GM21447 (cell line): Measurements from ENCODE around the gene LAMA2.

Experiments
- ATAC-seq: cut with Tn5 transposase; IDR thresholded peaks from one replicate; pipeline ENCODE4 v1.9.1; 2021; ENCODE audit not compliant: unreplicated experiment

The LAMA2 gene

DNA sequence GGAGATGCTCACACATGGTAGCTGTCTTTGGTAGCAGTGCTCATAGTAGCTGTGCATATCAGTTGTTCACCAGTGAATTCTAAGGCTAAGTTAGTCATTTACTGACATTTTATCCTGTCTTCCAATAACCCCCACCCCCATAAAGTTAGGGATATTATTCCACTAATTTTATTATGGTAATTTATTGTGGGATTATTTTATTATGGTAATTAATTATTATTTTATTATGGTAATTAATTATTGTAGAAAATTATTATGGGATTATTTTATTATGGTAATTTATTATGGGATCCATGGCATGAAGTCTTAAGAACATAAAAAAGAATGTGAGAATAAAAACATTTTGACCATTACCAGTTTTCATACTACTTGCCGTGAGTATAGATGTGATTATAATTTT is 406.5 kb downstream of the LAMA2 start:
- no peak for ATAC-seq

DNA sequence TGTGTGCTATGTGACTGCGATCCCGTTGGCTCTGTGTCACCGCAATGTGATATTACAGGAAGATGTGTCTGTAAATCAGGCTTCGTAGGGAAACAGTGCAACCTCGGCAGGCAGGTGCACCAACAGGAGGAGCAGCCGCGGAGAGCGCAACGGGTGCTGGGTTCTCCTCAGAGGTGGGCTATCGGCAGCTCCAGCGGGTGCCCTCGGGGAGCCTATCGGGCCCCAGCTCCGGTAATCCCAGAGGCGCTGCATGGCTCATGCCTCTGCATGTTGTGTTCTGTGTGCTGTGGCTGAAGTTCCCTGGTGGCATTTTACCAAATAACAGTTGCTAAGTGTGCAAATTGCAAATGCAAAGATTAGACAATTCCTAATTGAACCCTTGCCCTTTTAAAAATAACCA is 409.9 kb downstream of the LAMA2 start:
- ATAC-seq: no peak

DNA sequence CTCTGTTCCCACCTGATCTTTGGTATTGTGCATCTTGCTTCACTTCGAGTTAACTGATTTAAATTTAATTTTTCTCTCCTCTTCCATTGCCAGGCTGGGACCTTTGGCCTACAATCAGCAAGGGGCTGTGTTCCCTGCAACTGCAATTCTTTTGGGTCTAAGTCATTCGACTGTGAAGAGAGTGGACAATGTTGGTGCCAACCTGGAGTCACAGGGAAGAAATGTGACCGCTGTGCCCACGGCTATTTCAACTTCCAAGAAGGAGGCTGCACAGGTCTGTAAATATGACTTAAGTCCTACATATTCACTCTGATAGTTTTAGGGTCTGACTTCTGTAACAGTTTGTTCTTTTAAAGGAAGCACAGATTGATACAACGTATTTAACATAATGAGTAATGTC is 414.7 kb downstream of the LAMA2 start:
- ATAC-seq: no peak

DNA sequence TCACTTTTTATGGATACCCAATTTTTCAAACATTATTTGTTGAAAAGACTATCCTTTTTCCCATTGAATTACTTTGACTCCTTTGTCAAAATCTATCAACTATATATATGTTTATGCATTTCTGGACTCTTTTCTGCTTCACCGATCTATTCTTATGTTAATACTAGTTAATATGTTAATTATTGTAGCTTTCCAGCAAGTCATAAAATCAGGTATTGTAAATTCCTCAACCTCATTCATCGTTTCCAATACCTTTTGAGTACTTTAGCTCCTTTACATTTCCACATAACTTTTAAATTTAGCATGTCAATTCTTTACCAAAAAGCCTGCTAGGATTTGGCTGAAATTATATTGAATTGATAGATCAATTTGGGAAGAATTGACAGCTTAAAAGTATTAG is 419.7 kb downstream of the LAMA2 start:
- no peak for ATAC-seq

DNA sequence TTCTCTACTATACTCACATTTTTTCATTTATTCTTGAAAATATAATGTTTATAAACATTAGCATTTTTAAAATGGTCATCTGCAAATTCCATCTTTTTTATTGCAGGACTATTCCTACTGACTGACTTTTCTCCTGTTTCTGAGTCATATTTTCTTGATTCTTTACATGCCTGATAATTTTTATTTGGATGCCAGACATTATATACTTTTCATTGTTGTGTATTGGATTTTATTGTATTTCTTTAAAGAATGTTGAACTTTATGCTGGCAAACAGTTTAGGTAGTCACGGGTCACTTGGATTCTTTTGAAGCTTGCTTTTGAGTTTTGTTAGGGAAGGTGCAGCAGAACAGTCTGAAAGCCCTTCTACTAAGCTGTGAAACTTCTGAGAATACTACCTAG is 423.9 kb downstream of the LAMA2 start:
- ATAC-seq: no peak

DNA sequence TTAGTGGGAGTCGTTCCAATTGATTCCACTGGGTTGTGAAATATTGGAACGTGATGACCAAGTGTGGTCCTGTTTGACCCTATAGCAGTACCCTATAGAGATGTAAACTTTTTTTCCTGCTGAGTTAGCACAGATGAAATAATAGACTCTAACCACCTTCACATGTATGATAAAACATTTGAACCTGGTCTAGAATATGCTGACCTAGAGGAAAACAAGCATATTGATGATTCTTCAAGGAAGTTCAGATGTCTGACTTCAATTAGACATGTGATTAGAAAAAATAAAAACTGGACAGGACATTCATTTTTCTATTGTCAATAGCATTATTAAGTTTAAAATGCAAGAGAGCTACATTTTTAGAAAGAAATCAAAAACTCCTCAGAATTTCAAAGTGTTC is 424.9 kb downstream of the LAMA2 start:
- ATAC-seq: no peak

DNA sequence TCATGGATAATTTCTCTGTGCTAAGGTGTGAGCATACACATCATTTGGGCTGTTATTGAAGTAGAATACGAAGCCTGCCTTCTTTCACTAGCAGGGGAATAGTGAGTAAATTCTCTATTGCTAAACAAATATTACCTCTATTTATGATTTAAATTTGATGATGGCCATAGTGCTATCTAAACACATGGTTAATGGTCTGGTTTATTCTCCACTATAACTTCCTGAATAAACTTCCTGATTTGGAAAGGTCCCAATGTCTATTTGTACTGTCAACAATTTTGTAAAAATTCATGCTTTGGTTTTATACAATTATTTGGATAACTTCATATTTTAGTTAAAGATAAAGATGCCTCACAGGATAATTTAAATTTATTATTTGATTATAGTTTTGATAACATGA is 426.2 kb downstream of the LAMA2 start:
- ATAC-seq: no peak

DNA sequence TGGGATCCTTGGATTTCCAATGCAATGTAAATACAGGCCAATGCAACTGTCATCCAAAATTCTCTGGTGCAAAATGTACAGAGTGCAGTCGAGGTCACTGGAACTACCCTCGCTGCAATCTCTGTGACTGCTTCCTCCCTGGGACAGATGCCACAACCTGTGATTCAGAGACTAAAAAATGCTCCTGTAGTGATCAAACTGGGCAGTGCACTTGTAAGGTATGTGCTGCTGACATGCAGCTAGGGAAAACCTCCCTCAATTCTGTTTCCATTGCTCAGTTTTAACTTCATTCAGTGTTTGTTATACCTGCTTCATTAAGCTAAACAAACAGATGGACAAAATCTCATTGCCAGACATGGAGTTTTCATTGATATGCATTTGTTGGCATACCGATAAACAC is 429.9 kb downstream of the LAMA2 start:
- no peak for ATAC-seq

DNA sequence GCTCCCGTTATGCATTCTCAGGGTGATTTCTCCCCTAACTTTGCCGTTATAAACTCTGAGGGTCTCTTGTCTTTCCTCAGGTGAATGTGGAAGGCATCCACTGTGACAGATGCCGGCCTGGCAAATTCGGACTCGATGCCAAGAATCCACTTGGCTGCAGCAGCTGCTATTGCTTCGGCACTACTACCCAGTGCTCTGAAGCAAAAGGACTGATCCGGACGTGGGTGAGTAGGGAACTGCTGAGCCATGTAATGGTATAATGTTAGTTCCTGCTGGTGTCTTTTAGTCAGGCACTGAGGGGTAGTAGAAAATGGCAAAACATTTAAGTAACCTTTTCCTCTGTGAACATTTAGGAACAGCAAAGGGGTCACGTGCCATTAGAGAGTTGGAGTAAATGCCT is 431.6 kb downstream of the LAMA2 start:
- no peak for ATAC-seq

DNA sequence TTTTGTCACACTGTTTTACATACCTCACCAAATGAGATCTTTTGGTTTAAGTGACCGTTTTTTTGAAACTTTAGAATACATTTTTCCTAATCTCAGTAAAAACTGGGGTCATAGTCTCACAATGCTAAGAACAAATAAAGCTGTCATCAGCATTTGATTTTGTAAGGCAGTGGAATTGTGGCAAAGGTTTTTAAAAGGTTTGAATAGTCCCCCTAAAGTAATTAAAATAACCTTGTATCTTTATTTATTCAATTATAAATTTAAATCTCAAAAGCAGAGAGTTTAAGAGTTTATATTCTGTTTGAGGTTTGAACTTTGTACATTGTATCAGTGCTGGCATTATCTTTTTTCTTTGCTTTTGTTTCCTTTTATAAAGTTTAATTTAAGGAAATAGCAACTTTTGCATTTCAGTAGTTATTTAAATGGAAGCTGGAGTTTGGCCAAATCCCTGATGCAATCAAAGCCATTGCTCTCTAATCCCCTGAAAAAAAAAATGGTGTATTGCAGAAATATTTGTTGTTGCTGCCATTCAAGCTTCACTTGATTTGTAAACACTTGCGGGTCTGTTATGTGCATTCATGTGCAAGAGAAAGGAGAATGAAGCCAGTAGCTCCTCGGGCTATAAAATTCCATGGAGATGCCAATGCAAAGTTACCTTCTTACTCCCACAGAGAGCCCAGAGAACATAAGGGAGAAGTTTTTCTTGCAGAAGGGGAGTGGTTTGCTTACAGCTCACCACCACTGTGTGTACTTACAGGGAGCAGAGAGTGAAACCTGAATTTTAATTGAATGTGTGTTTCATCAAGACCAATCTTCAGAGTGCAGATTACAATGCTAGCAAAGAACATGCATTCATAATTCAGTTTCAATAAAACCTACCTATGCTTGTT is 435.2 kb downstream of the LAMA2 start:
- ATAC-seq: no peak

DNA sequence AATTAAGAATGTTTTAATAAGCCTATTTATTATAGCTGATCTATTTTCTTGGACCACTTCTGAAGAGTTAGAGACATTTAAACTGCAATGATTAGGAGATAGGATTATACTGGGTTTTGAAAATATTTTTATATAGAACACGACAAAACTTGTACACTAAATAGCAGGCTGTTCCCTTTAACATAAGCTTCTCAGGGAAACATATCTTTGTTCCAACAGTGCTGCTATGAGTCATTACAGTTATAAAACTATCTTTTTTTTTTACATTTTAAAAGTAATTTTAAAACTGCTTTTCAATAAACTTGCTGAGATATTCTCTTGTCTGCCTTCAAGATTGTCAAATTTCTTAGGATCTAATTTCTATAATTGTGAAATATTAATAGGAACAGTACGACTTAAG is 438.0 kb downstream of the LAMA2 start:
- ATAC-seq: no peak

DNA sequence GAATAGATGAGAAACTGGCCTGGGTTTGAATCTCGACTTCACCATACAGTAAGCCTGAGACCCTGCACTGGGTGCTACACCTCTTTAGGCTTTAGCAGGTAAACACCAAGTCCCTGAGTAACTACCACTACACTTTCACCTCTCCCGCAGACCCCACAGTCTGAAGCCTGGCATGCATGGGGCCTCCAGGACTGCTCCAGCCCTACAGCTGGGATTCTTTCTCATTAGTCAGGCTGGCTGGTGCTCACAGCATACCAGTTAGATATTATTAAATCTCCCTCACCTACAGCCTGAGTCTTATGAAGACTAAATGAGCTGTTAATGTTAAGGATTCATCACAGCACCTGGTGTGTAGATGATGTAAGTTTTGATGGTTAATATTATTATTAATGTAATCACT is 438.4 kb downstream of the LAMA2 start:
- ATAC-seq: no peak

DNA sequence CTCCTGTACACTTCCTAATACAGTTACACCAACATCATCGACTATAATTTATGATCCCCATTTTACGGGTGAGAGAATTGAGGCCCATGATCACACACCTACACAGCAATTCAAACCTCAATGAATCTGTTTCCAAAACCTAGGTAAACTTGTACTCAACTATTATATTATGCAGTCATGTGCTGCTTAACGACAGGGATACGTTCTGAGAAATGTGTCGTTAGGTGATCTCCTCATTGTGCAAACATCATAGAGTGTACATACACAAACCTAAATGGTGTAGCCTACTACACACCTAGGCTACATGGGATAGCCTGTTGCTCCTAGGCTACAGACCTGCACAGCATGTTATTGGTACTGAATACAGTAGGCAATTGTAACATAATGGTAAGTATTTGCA is 441.4 kb downstream of the LAMA2 start:
- ATAC-seq: no peak

DNA sequence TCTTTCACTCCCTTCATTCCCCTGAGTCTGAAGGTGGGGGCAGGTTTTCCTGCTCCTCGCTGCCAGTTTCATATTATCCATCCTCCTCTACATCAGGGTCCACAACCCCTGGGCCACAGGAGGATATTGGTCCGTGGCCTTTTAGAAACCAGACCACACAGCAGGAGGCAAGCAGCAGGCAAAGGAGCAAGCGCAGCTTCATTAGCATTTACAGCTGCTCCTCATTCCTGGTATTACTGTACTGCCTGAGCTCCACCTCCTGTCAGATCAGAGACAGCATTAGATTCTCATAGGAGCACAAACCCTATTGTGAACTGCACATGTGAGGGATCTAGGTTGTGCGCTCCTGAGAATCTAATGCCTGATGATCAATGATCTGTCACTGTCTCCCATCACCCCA is 446.7 kb downstream of the LAMA2 start:
- ATAC-seq: no peak

DNA sequence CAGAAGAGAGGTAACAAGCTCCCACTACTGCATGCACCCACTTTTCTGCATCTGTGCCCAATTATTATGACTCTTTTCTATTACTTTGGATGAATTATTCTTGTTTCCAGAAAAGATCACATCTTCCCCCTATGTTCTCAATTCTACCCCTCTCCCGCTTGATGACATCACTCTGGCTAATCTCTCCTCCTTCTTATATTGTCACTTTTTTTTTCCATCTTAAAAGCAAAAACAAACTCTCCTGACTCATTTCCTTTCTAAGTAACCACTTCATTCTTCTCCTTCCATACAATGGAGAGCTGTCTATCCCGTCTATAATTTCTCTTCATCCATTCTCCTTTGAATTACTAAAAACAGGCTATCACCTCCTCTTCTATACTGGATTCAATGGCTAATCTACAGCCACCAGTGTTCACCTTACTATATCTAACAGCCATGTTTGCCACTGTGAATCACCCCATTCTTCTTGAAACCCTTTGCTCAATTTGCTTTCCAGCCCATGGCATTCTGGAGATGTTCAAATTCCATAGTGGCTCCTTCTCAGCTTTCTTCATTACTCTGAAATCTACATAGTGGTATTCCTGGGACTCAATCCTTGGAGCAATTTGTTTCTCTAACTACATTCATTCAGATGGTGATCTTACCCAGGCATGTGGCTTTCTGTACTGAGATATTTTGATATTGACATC is 448.7 kb downstream of the LAMA2 start:
- no peak for ATAC-seq

DNA sequence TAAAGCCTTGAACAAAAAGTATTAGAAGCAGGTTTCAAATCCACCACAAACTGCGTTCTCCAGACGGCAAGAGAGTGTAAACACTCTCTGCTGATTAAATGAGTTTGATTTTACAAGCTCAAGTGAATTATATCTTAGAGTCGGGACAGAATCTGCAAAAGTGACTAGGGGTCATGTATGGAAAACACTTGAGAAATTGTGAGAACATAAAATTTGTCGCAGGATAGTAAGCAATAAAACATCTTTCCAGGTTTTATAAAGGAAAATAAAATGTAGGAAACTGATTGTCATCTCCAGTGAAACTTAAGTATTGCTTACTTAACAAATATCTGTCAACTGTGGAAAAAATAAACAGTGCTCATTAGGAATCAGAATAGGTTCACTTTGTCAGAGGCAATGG is 452.9 kb downstream of the LAMA2 start:
- ATAC-seq: no peak

DNA sequence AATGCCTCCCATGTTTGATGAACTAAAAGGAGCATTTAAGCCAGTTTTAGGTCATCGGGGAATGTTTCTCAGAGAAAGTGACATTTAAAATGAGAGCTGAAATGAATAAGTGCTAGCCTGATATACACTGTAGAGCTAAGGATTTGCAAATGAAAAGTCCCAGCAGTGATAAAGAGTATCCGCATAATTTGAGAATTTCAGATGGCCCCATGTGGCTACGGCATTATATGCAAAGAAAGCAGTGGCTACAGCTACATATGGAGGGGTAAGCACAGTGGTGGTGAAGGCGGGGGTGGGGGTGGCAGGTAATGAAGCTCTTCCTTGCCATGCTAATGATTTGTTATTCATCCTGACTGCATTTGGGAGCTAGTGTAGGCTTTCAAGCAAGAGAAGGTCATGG is 455.7 kb downstream of the LAMA2 start:
- no peak for ATAC-seq

DNA sequence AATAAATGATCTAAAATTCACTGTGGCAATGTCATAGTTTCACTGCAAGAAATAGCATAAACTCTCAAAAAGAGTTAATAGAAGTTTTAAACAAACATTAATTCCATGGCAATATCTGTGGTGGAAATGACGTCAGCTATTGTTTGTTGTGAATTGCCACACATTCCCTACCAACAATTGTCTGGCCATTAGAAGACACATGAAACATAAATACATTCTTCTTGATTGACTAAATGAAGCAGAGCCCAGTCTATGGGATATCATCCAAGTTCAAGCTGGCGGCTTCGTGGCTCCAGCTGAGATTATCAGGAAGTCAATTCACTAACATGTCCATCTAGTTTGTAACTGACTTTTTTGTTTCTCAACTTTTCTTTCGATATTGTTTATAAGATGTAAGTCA is 458.0 kb downstream of the LAMA2 start:
- no peak for ATAC-seq

DNA sequence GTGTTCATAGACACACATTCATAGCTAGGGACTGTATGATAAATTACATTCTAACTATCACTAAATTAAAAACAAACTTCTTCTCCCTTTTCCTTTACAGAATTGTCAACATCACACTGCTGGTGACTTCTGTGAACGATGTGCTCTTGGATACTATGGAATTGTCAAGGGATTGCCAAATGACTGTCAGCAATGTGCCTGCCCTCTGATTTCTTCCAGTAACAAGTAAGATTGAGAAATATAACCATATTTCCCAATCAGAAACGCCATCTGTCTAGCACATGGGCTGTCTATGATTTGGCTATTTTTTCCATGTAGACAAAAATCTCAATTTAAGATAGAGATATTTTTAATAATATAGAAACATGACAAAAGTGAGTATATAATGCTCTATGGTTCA is 459.3 kb downstream of the LAMA2 start:
- no peak for ATAC-seq

DNA sequence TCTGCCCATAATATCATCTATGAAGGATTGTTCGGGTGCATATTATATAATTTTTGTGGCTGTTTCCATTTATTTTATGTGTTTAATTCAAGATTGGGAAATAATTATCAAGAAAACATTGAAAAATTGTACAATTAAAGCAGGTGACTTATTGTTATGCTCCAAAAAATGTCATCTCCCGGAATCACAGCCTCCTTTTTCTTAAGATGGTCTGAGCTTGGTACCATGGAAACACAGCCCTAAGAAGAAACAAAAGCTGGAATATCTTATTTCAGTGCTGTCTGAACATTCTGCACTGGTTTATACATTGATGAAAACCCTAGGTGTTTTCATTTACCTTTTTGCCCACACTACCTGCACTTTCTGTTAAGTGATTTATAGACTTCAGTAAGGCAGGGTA is 459.9 kb downstream of the LAMA2 start:
- no peak for ATAC-seq

DNA sequence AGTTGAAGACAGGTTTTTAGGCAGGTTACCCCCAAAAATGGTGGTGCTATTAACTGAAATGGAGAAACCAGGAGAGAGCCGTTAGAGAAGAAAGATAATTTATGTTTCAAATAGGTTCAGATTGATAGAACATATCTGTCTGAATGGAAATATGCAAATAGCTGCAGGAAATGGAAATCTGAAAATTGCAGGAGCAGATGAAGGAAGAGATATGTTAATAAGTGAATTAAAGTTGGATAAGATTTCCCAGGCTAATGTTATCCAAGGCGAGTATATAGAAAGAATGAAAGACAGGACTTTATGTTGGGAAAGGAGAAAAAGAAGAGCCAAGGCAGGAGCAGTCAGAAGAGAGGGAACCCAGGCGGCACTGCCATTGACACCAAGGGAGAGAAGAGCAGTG is 461.4 kb downstream of the LAMA2 start:
- no peak for ATAC-seq

DNA sequence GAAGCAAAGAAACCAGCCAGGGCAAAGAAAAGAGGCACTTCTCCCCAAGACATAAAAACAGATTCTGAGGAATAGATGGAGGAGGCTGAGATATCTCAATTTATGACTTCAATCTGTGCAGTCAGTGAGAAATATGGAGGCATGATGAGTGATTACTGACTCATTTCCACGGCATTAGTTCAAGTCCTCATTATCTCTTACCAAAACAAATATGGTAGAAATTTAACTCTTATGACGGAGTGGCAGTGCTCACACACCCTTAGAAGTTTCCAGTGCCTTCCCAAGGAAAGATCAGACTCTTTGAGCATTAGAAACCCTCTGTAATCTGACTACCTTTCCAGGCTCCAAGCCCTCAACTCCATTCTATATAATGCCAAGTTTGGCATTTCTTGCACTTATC is 463.0 kb downstream of the LAMA2 start:
- no peak for ATAC-seq

DNA sequence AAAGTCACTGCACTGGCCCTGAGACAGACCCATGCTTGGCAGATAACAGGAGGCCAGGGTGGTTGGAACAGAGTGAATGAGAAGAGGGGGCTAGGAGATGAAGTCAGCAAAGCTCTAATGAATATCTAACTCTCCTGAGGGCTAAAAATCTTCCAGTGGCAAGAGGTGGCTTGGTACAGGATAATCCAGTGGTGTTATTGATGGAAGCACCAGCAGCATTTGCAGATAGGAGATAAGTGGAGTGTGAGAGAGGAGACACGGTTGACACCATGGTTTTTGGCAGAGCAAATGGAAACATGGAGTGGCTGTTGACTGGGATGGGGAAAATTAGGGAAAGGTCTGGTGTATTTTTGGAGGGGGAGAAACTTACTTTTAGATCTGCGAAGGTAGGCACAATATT is 464.0 kb downstream of the LAMA2 start:
- ATAC-seq: no peak
